ENCODE results near the gene POPDC3.
A peak's percentile ranks its signal among the peaks of the same experiment; 100 is the strongest.
"Not testable (repeated sequence)": the region's sequence is repeated elsewhere in the genome, so short reads cannot be mapped to it uniquely, and the experiment has no call there.

The POPDC3 gene

GRCh38 chr6:105179244-105180065, at the start of gene POPDC3:
TSS of gene POPDC3 (minus strand) at chr6:105180014. CDS start at chr6:105161909, 18,105 bp downstream.
- peaks cover 24% of the 10 kb centered on the region for H3K27me3 ChIP-seq (ENCODE audit: control insufficient read depth, insufficient read depth, low read length)
- peak within 1 kb of the TSS; percentile 61 for H3K9ac ChIP-seq (ENCODE audit: low read length)
- no peaks in the 10 kb centered on the region for H3K9me3 ChIP-seq (ENCODE audit: control insufficient read depth, insufficient read depth, low read depth, low read length)
- peaks cover 25% of the 10 kb centered on the region for H3K4me1 ChIP-seq (ENCODE audit: control insufficient read depth, insufficient read depth, low read length)
- H3K4me3 ChIP-seq (ENCODE audit: low read depth, low read length) = peak within 1 kb of the TSS; percentile 80
- H3K27ac ChIP-seq (ENCODE audit: low read depth, low read length) = no peak within 1 kb of the TSS
- H3K36me3 ChIP-seq (ENCODE audit: control insufficient read depth, insufficient read depth, low read length) = no peaks in the 10 kb centered on the region

GRCh38 chr6:105227295-105227767, 47.5 kb upstream of the POPDC3 start:
- Histone ChIP-seq H3K4me1 (ENCODE audit: control insufficient read depth, insufficient read depth, low read length) (no peaks in the 10 kb centered on the region), H3K27me3 (ENCODE audit: control insufficient read depth, insufficient read depth, low read length) (no peaks in the 10 kb centered on the region; the same call in 1 of the 2 replicates), H3K9me3 (ENCODE audit: control insufficient read depth, insufficient read depth, low read depth, low read length) (no peaks in the 10 kb centered on the region), H3K36me3 (ENCODE audit: control insufficient read depth, insufficient read depth, low read length) (no peaks in the 10 kb centered on the region), H3K4me3 (ENCODE audit: low read depth, low read length) (no peak overlapping the region), H3K27ac (ENCODE audit: low read depth, low read length) (no peak overlapping the region), H3K9ac (ENCODE audit: low read length) (no peak overlapping the region)

GRCh38 chr6:105226598-105227294, 46.9 kb upstream of the POPDC3 start:
- H3K27ac ChIP-seq (ENCODE audit: low read depth, low read length) = no peak overlapping the region
- no peaks in the 10 kb centered on the region for H3K9me3 ChIP-seq (ENCODE audit: control insufficient read depth, insufficient read depth, low read depth, low read length)
- no peaks in the 10 kb centered on the region; the same call in 1 of the 2 replicates for H3K27me3 ChIP-seq (ENCODE audit: control insufficient read depth, insufficient read depth, low read length)
- no peaks in the 10 kb centered on the region for H3K36me3 ChIP-seq (ENCODE audit: control insufficient read depth, insufficient read depth, low read length)
- no peak overlapping the region for H3K9ac ChIP-seq (ENCODE audit: low read length)
- no peaks in the 10 kb centered on the region for H3K4me1 ChIP-seq (ENCODE audit: control insufficient read depth, insufficient read depth, low read length)
- H3K4me3 ChIP-seq (ENCODE audit: low read depth, low read length) = no peak overlapping the region

- no peak overlapping the region for H3K9ac ChIP-seq (ENCODE audit: low read length)
- no peak overlapping the region for H3K4me3 ChIP-seq (ENCODE audit: low read depth, low read length)
- no peaks in the 10 kb centered on the region for H3K9me3 ChIP-seq (ENCODE audit: control insufficient read depth, insufficient read depth, low read depth, low read length)
- no peak overlapping the region for H3K27ac ChIP-seq (ENCODE audit: low read depth, low read length)
- no peaks in the 10 kb centered on the region for H3K36me3 ChIP-seq (ENCODE audit: control insufficient read depth, insufficient read depth, low read length)
- H3K27me3 ChIP-seq (ENCODE audit: control insufficient read depth, insufficient read depth, low read length) = no peaks in the 10 kb centered on the region; the same call in 1 of the 2 replicates
- no peaks in the 10 kb centered on the region for H3K4me1 ChIP-seq (ENCODE audit: control insufficient read depth, insufficient read depth, low read length)
Measured at GRCh38 chr6:105223242-105223641, 43.4 kb upstream of the POPDC3 start.

- not testable (repeated sequence) for H3K27ac ChIP-seq (ENCODE audit: low read depth, low read length)
Measured at GRCh38 chr6:105221219-105221618, 41.4 kb upstream of the POPDC3 start.

GRCh38 chr6:105220186-105220585, 40.4 kb upstream of the POPDC3 start:
- Histone ChIP-seq H3K9me3 (ENCODE audit: control insufficient read depth, insufficient read depth, low read depth, low read length) (no peaks in the 10 kb centered on the region), H3K27me3 (ENCODE audit: control insufficient read depth, insufficient read depth, low read length) (no peaks in the 10 kb centered on the region; the same call in 1 of the 2 replicates), H3K4me3 (ENCODE audit: low read depth, low read length) (no peak overlapping the region), H3K27ac (ENCODE audit: low read depth, low read length) (no peak overlapping the region), H3K36me3 (ENCODE audit: control insufficient read depth, insufficient read depth, low read length) (no peaks in the 10 kb centered on the region), H3K4me1 (ENCODE audit: control insufficient read depth, insufficient read depth, low read length) (no peaks in the 10 kb centered on the region), H3K9ac (ENCODE audit: low read length) (no peak overlapping the region)

More at GRCh38 chr6:105221219-105221618, 41.4 kb upstream of the POPDC3 start:
- H3K36me3 ChIP-seq (ENCODE audit: control insufficient read depth, insufficient read depth, low read length); H3K9ac ChIP-seq (ENCODE audit: low read length); H3K9me3 ChIP-seq (ENCODE audit: control insufficient read depth, insufficient read depth, low read depth, low read length); H3K27me3 ChIP-seq (ENCODE audit: control insufficient read depth, insufficient read depth, low read length); H3K4me1 ChIP-seq (ENCODE audit: control insufficient read depth, insufficient read depth, low read length); H3K4me3 ChIP-seq (ENCODE audit: low read depth, low read length): not testable (repeated sequence)

- not testable (repeated sequence) for H3K36me3 ChIP-seq (ENCODE audit: control insufficient read depth, insufficient read depth, low read length); H3K4me3 ChIP-seq (ENCODE audit: low read depth, low read length); H3K9me3 ChIP-seq (ENCODE audit: control insufficient read depth, insufficient read depth, low read depth, low read length); H3K9ac ChIP-seq (ENCODE audit: low read length); H3K27me3 ChIP-seq (ENCODE audit: control insufficient read depth, insufficient read depth, low read length); H3K27ac ChIP-seq (ENCODE audit: low read depth, low read length); H3K4me1 ChIP-seq (ENCODE audit: control insufficient read depth, insufficient read depth, low read length)
Measured at GRCh38 chr6:105219218-105219617, 39.4 kb upstream of the POPDC3 start.

- Histone ChIP-seq H3K27ac (ENCODE audit: low read depth, low read length) (no peak overlapping the region), H3K4me1 (ENCODE audit: control insufficient read depth, insufficient read depth, low read length) (0 out of 2 replicates have a peak, but pooled peaks cover under 1% of the 10 kb centered on the region), H3K9me3 (ENCODE audit: control insufficient read depth, insufficient read depth, low read depth, low read length) (no peaks in the 10 kb centered on the region), H3K36me3 (ENCODE audit: control insufficient read depth, insufficient read depth, low read length) (no peaks in the 10 kb centered on the region), H3K9ac (ENCODE audit: low read length) (no peak overlapping the region), H3K27me3 (ENCODE audit: control insufficient read depth, insufficient read depth, low read length) (no peaks in the 10 kb centered on the region), H3K4me3 (ENCODE audit: low read depth, low read length) (no peak overlapping the region)
Measured at GRCh38 chr6:105215506-105215905, 35.7 kb upstream of the POPDC3 start.

- Histone ChIP-seq H3K36me3 (ENCODE audit: control insufficient read depth, insufficient read depth, low read length) (no peaks in the 10 kb centered on the region), H3K4me3 (ENCODE audit: low read depth, low read length) (no peak overlapping the region), H3K4me1 (ENCODE audit: control insufficient read depth, insufficient read depth, low read length) (0 out of 2 replicates have a peak, but pooled peaks cover 4% of the 10 kb centered on the region), H3K27me3 (ENCODE audit: control insufficient read depth, insufficient read depth, low read length) (no peaks in the 10 kb centered on the region), H3K9me3 (ENCODE audit: control insufficient read depth, insufficient read depth, low read depth, low read length) (no peaks in the 10 kb centered on the region), H3K9ac (ENCODE audit: low read length) (no peak overlapping the region), H3K27ac (ENCODE audit: low read depth, low read length) (no peak overlapping the region)
Measured at GRCh38 chr6:105214668-105215067, 34.9 kb upstream of the POPDC3 start.

GRCh38 chr6:105213272-105213671, 33.5 kb upstream of the POPDC3 start:
- H3K9ac ChIP-seq (ENCODE audit: low read length) = no peak overlapping the region
- 0 out of 2 replicates have a peak, but pooled peaks cover 4% of the 10 kb centered on the region for H3K4me1 ChIP-seq (ENCODE audit: control insufficient read depth, insufficient read depth, low read length)
- H3K27ac ChIP-seq (ENCODE audit: low read depth, low read length) = no peak overlapping the region
- no peaks in the 10 kb centered on the region for H3K9me3 ChIP-seq (ENCODE audit: control insufficient read depth, insufficient read depth, low read depth, low read length)
- H3K27me3 ChIP-seq (ENCODE audit: control insufficient read depth, insufficient read depth, low read length) = no peaks in the 10 kb centered on the region
- no peak overlapping the region for H3K4me3 ChIP-seq (ENCODE audit: low read depth, low read length)
- no peaks in the 10 kb centered on the region for H3K36me3 ChIP-seq (ENCODE audit: control insufficient read depth, insufficient read depth, low read length)

- H3K27ac ChIP-seq (ENCODE audit: low read depth, low read length) = no peak overlapping the region
- no peaks in the 10 kb centered on the region for H3K36me3 ChIP-seq (ENCODE audit: control insufficient read depth, insufficient read depth, low read length)
- no peak overlapping the region for H3K4me3 ChIP-seq (ENCODE audit: low read depth, low read length)
- no peaks in the 10 kb centered on the region for H3K9me3 ChIP-seq (ENCODE audit: control insufficient read depth, insufficient read depth, low read depth, low read length)
- H3K9ac ChIP-seq (ENCODE audit: low read length) = no peak overlapping the region
- 0 out of 2 replicates have a peak, but pooled peaks cover 4% of the 10 kb centered on the region for H3K4me1 ChIP-seq (ENCODE audit: control insufficient read depth, insufficient read depth, low read length)
- H3K27me3 ChIP-seq (ENCODE audit: control insufficient read depth, insufficient read depth, low read length) = no peaks in the 10 kb centered on the region
Measured at GRCh38 chr6:105212587-105212986, 32.8 kb upstream of the POPDC3 start.

All from HUES6 (cell line).